Muscle layer of colon (tissue), 2 donors: ENCODE measurements around the gene RNF130.
"Not testable (repeated sequence)": the region's sequence is repeated elsewhere in the genome, so short reads cannot be mapped to it uniquely, and the experiment has no call there.

Experiments
- H3K27ac ChIP-seq: one replicate; pipeline ENCODE4 v1.7.0; 2013; ENCODE audit warnings: low read depth, mild to moderate bottlenecking, low read length, moderate library complexity
- H3K27me3 ChIP-seq, 2 donors: one replicate each; pipeline ENCODE4 v1.7.0; 2013; ENCODE audit warnings: low read length in 2 of 2, mild to moderate bottlenecking in 2 of 2; ENCODE audit not compliant: insufficient read depth in 2 of 2, control insufficient read depth in 1 of 2
- H3K36me3 ChIP-seq: one replicate; pipeline ENCODE4 v1.7.0; 2013; ENCODE audit warnings: mild to moderate bottlenecking, low read length; ENCODE audit not compliant: insufficient read depth
- H3K4me1 ChIP-seq: one replicate; pipeline ENCODE4 v1.7.0; 2013; ENCODE audit warnings: mild to moderate bottlenecking, low read length; ENCODE audit not compliant: insufficient read depth
- H3K4me3 ChIP-seq, 2 donors: one replicate each; pipeline ENCODE4 v1.7.0; 2013; ENCODE audit warnings: low read length in 2 of 2, low read depth in 1 of 2, mild to moderate bottlenecking in 1 of 2, moderate library complexity in 1 of 2
- H3K9ac ChIP-seq: one replicate; pipeline ENCODE4 v1.7.0; 2013; ENCODE audit warnings: low read length
- H3K9me3 ChIP-seq: one replicate; pipeline ENCODE4 v1.7.0; 2013; ENCODE audit warnings: mild to moderate bottlenecking, low read length
- donor health status: abdominal sarcoma.
- donor health status: Adenocarcinoma of cecum.

Gene RNF130

GRCh38 chr5:179974946-179975712 is 96.4 kb downstream of the RNF130 start:
- Histone ChIP-seq H3K4me1 (no peaks in the 10 kb centered on the region), H3K36me3 (peaks cover 50% of the 10 kb centered on the region), H3K9me3 (no peaks in the 10 kb centered on the region), H3K4me3 (no peak overlapping the region), H3K27ac (no peak overlapping the region), H3K27me3 (no peaks in the 10 kb centered on the region), H3K9ac (no peak overlapping the region)

GRCh38 chr5:179974246-179974945 is 97.2 kb downstream of the RNF130 start:
- no peak overlapping the region for H3K4me3 ChIP-seq
- H3K9me3 ChIP-seq, result no peaks in the 10 kb centered on the region
- H3K36me3 ChIP-seq, result peaks cover 46% of the 10 kb centered on the region
- no peaks in the 10 kb centered on the region for H3K4me1 ChIP-seq
- no peak overlapping the region for H3K9ac ChIP-seq
- no peaks in the 10 kb centered on the region for H3K27me3 ChIP-seq
- no peak overlapping the region for H3K27ac ChIP-seq

GRCh38 chr5:179973391-179973790 is 98.2 kb downstream of the RNF130 start:
- no peak overlapping the region for H3K4me3 ChIP-seq
- no peaks in the 10 kb centered on the region for H3K9me3 ChIP-seq
- H3K27ac ChIP-seq, result no peak overlapping the region
- no peaks in the 10 kb centered on the region for H3K4me1 ChIP-seq
- no peak overlapping the region for H3K9ac ChIP-seq
- peaks cover 40% of the 10 kb centered on the region for H3K36me3 ChIP-seq
- no peaks in the 10 kb centered on the region for H3K27me3 ChIP-seq

GRCh38 chr5:179969110-179969509 is 102.4 kb downstream of the RNF130 start:
- Histone ChIP-seq H3K27ac (no peak overlapping the region), H3K9ac (no peak overlapping the region), H3K4me3 (no peak overlapping the region), H3K27me3 (no peaks in the 10 kb centered on the region), H3K4me1 (no peaks in the 10 kb centered on the region), H3K9me3 (no peaks in the 10 kb centered on the region), H3K36me3 (peaks cover 36% of the 10 kb centered on the region)

GRCh38 chr5:179967489-179967888 is 104.1 kb downstream of the RNF130 start:
- Histone ChIP-seq H3K36me3 (peaks cover 42% of the 10 kb centered on the region), H3K27ac (no peak overlapping the region), H3K4me1 (no peaks in the 10 kb centered on the region), H3K27me3 (no peaks in the 10 kb centered on the region), H3K4me3 (no peak overlapping the region), H3K9me3 (no peaks in the 10 kb centered on the region), H3K9ac (no peak overlapping the region)

- Histone ChIP-seq H3K9me3 (no peaks in the 10 kb centered on the region), H3K4me3 (no peak overlapping the region), H3K27ac (no peak overlapping the region)
Observed at GRCh38 chr5:179964015-179964414, 107.5 kb downstream of the RNF130 start.

GRCh38 chr5:179963375-179963774 is 108.2 kb downstream of the RNF130 start:
- Histone ChIP-seq H3K27me3 (no peaks in the 10 kb centered on the region), H3K4me1 (no peaks in the 10 kb centered on the region), H3K9me3 (no peaks in the 10 kb centered on the region), H3K27ac (no peak overlapping the region), H3K9ac (no peak overlapping the region), H3K36me3 (peaks cover 53% of the 10 kb centered on the region), H3K4me3 (no peak overlapping the region)

More at GRCh38 chr5:179964015-179964414, 107.5 kb downstream of the RNF130 start:
- Histone ChIP-seq H3K4me1 (no peaks in the 10 kb centered on the region), H3K9ac (no peak overlapping the region), H3K27me3 (no peaks in the 10 kb centered on the region), H3K36me3 (peaks cover 57% of the 10 kb centered on the region)

GRCh38 chr5:179960204-179960831 is 111.2 kb downstream of the RNF130 start:
- H3K36me3 ChIP-seq, result peaks cover 31% of the 10 kb centered on the region

GRCh38 chr5:179959641-179960040 is 111.9 kb downstream of the RNF130 start:
- Histone ChIP-seq H3K9me3 (no peaks in the 10 kb centered on the region), H3K9ac (no peak overlapping the region), H3K27me3 (no peaks in the 10 kb centered on the region), H3K4me3 (no peak overlapping the region), H3K27ac (no peak overlapping the region), H3K4me1 (no peaks in the 10 kb centered on the region), H3K36me3 (peaks cover 35% of the 10 kb centered on the region)

More at GRCh38 chr5:179960204-179960831, 111.2 kb downstream of the RNF130 start:
- Histone ChIP-seq H3K9me3 (no peaks in the 10 kb centered on the region), H3K9ac (no peak overlapping the region), H3K27me3 (no peaks in the 10 kb centered on the region), H3K27ac (no peak overlapping the region), H3K4me1 (no peaks in the 10 kb centered on the region), H3K4me3 (no peak overlapping the region)

- H3K4me3 ChIP-seq, H3K27ac ChIP-seq, H3K4me1 ChIP-seq, H3K9ac ChIP-seq, H3K9me3 ChIP-seq, H3K27me3 ChIP-seq: not testable (repeated sequence)
- peaks cover 33% of the 10 kb centered on the region for H3K36me3 ChIP-seq
Observed at GRCh38 chr5:179959118-179959517, 112.4 kb downstream of the RNF130 start.

GRCh38 chr5:179955630-179956029 is 115.9 kb downstream of the RNF130 start:
- peaks cover 3% of the 10 kb centered on the region for H3K36me3 ChIP-seq
- no peaks in the 10 kb centered on the region for H3K9me3 ChIP-seq
- no peak overlapping the region for H3K27ac ChIP-seq
- H3K4me1 ChIP-seq, result no peaks in the 10 kb centered on the region
- H3K9ac ChIP-seq, result no peak overlapping the region
- H3K27me3 ChIP-seq, result no peaks in the 10 kb centered on the region
- no peak overlapping the region for H3K4me3 ChIP-seq
